Brain microvascular endothelial cell (primary cell): ENCODE measurements around the gene NFKB2.

Experiments used
- DNase-seq: peaks from one replicate; pipeline ENCODE4 v3.0.0-alpha.2; 2020
- H3K27ac ChIP-seq: fragments of 250-450 bp; sonication (Bioruptor Pico); 2 replicates; pipeline ENCODE4 v1.5.1; 2020; ENCODE audit warnings: mild to moderate bottlenecking, moderate library complexity
- H3K27me3 ChIP-seq: fragments of 250-450 bp; sonication (Bioruptor Pico); replicated peaks from 2 replicates; pipeline ENCODE4 v1.5.1; 2020; ENCODE audit warnings: mild to moderate bottlenecking
- H3K36me3 ChIP-seq: fragments of 250-450 bp; sonication (Bioruptor Pico); replicated peaks from 2 replicates; pipeline ENCODE4 v1.5.1; 2020; ENCODE audit warnings: mild to moderate bottlenecking
- H3K4me3 ChIP-seq: 2 replicates; pipeline ENCODE4 v1.5.1; 2011; ENCODE audit warnings: low read depth, mild to moderate bottlenecking, control low read depth, low read length, moderate library complexity
- CTCF ChIP-seq: IDR thresholded peaks from 2 replicates; pipeline ENCODE4 v1.5.1; 2011; ENCODE audit warnings: low read depth, mild to moderate bottlenecking, moderate library complexity, low read length, control low read depth, inconsistent platforms; ENCODE audit errors: missing control alignments
- in situ Hi-C: cut with HindIII; loops from 2 replicates; pipeline ENCODE4 v1.10.0; 2017; ENCODE audit warnings: low sequenced_read_pairs, low pct_ligation_motif_present

NFKB2 gene

GRCh38 chr10:102404361-102405107 is 9.0 kb downstream of the NFKB2 start:
- H3K27ac ChIP-seq, result no peak overlapping the region
- peaks cover 3% of the 10 kb centered on the region for H3K27me3 ChIP-seq
- no peak overlapping the region for H3K4me3 ChIP-seq
- DNase-seq, result no peak
- peaks cover 16% of the 10 kb centered on the region for H3K36me3 ChIP-seq
- no peak for TF ChIP-seq CTCF
- in situ Hi-C loops, result no loop called here

- in situ Hi-C loops, result no loop called here
- Histone ChIP-seq H3K4me3 (no peak overlapping the region), H3K27ac (no peak overlapping the region), H3K36me3 (peaks cover 16% of the 10 kb centered on the region), H3K27me3 (peaks cover 8% of the 10 kb centered on the region)
- no peak for TF ChIP-seq CTCF
- DNase-seq, result no peak
These were observed 9.6 kb downstream of the NFKB2 start for GRCh38 chr10:102405108-102405571.

- no peak overlapping the region for H3K27ac ChIP-seq
- TF ChIP-seq CTCF, result no peak
- no peak for DNase-seq
- H3K27me3 ChIP-seq, result peaks cover 13% of the 10 kb centered on the region
- peaks cover 11% of the 10 kb centered on the region for H3K36me3 ChIP-seq
- H3K4me3 ChIP-seq, result no peak overlapping the region
- in situ Hi-C loops, result no loop called here
These were observed 10.1 kb downstream of the NFKB2 start for GRCh38 chr10:102405632-102406031.

GRCh38 chr10:102406815-102407214 is 11.3 kb downstream of the NFKB2 start:
- no peak for TF ChIP-seq CTCF
- in situ Hi-C loops, result no loop called here
- DNase-seq, result no peak

GRCh38 chr10:102407425-102408130 is 12.1 kb downstream of the NFKB2 start:
- no peak for DNase-seq
- Histone ChIP-seq H3K27ac (no peak overlapping the region), H3K4me3 (no peak overlapping the region), H3K27me3 (peaks cover 26% of the 10 kb centered on the region), H3K36me3 (no peaks in the 10 kb centered on the region)
- no peak for TF ChIP-seq CTCF
- in situ Hi-C loops, result no loop called here

More at GRCh38 chr10:102406815-102407214, 11.3 kb downstream of the NFKB2 start:
- Histone ChIP-seq H3K27ac (no peak overlapping the region), H3K27me3 (peaks cover 20% of the 10 kb centered on the region), H3K4me3 (no peak overlapping the region), H3K36me3 (no peaks in the 10 kb centered on the region)
